ENCODE data around the gene UFD1.

UFD1 gene

GRCh38 chr22:19478901-19479354 lies at the start of gene UFD1:
Gene UFD1, minus strand, starts transcription at chr22:19479193. Its CDS starts 108 bp downstream, at chr22:19479085.
- peak; percentile 42 to 74 (median 60) for DNase-seq

GRCh38 chr22:19527861-19528417 lies 48.9 kb upstream of the UFD1 start:
- no peak for DNase-seq

- DNase-seq, result no peak
Observed at GRCh38 chr22:19527321-19527721, 48.3 kb upstream of the UFD1 start.

GRCh38 chr22:19526702-19527111 lies 47.7 kb upstream of the UFD1 start:
- DNase-seq, result no peak

- no peak for DNase-seq
Observed at GRCh38 chr22:19526076-19526701, 47.2 kb upstream of the UFD1 start.

- DNase-seq, result no peak
Observed at GRCh38 chr22:19525666-19526065, 46.7 kb upstream of the UFD1 start.

- no peak for DNase-seq
Observed at GRCh38 chr22:19525116-19525660, 46.2 kb upstream of the UFD1 start.

GRCh38 chr22:19524170-19525115 lies 45.5 kb upstream of the UFD1 start, which contains the start of gene CLDN5:
Gene CLDN5, minus strand, starts transcription at chr22:19524410. Its CDS starts 155 bp downstream, at chr22:19524255.
- DNase-seq, result no peak

GRCh38 chr22:19523240-19524169 lies 44.5 kb upstream of the UFD1 start:
- DNase-seq, result peak in 1 of 4 experiments; percentile 10

- DNase-seq, result no peak
Observed at GRCh38 chr22:19522881-19523239, 43.9 kb upstream of the UFD1 start.

- DNase-seq, result no peak
Observed at GRCh38 chr22:19522190-19522880, 43.3 kb upstream of the UFD1 start.

GRCh38 chr22:19520566-19521305 lies 41.7 kb upstream of the UFD1 start:
- DNase-seq, result no peak

GRCh38 chr22:19520007-19520406 lies 41.0 kb upstream of the UFD1 start:
- DNase-seq, result no peak

- no peak for DNase-seq
Observed at GRCh38 chr22:19519041-19519926, 40.3 kb upstream of the UFD1 start.

- DNase-seq, result no peak
Observed at GRCh38 chr22:19518635-19519034, 39.6 kb upstream of the UFD1 start.

GRCh38 chr22:19517919-19518611 lies 39.1 kb upstream of the UFD1 start:
- no peak for DNase-seq

- DNase-seq, result no peak
Observed at GRCh38 chr22:19517171-19517500, 38.1 kb upstream of the UFD1 start.

- no peak for DNase-seq
Observed at GRCh38 chr22:19516378-19517170, 37.6 kb upstream of the UFD1 start.
